ENCODE measurements around the gene NFE2. TPM values are rescaled to one million over a fixed set of nuclear protein-coding genes. Genes with fewer than 3 reads are reported as not detected.

Gene NFE2
- total RNA-seq: under 1 TPM in 1 of 4 donors, not detected in 3; 0.51 TPM

DNA sequence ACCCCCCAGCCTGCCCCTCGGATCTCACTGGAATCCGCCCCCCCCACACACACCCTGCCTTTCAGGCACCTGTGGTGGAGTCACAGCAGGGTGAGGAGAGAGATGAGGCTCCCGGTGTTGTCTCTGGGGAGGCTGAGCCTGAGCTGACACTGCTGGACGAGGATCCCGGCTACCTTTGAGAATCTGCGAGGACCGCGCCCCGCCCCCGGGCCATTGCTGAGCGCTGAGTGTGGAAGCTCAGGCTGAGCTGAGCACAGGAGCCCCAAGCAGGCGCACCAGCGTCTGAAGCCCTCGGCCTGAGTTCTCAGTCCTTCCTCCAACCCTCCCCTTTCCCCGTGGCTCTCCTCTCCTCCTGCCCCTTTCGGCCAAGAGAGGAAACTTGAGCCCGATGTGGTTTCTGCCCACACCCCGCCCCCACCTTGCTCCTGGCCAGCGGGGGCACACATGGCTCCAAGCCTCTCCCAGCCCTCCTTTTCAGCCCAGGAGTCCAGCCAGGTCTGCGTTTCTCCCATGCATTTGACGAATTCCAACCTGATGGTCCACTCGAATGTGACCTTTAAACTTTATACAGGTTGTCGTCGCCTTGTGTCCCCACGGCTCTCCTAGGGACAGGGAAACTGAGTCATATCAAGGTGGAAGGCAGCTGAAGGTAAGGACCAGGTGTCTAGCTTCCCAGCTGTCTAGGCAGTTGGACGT lies at the start of gene NFE2:
TSS of gene NFE2 (minus strand) at position 284 of the 696 bp plus-strand sequence. CDS start 5,767 bp downstream, outside the sequence.
- TF ChIP-seq, protein P1, sequence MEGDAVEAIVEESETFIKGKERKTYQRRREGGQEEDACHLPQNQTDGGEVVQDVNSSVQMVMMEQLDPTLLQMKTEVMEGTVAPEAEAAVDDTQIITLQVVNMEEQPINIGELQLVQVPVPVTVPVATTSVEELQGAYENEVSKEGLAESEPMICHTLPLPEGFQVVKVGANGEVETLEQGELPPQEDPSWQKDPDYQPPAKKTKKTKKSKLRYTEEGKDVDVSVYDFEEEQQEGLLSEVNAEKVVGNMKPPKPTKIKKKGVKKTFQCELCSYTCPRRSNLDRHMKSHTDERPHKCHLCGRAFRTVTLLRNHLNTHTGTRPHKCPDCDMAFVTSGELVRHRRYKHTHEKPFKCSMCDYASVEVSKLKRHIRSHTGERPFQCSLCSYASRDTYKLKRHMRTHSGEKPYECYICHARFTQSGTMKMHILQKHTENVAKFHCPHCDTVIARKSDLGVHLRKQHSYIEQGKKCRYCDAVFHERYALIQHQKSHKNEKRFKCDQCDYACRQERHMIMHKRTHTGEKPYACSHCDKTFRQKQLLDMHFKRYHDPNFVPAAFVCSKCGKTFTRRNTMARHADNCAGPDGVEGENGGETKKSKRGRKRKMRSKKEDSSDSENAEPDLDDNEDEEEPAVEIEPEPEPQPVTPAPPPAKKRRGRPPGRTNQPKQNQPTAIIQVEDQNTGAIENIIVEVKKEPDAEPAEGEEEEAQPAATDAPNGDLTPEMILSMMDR (IDR thresholded peaks at IDR 0.05; ENCODE audit: low read depth): no peak

DNA sequence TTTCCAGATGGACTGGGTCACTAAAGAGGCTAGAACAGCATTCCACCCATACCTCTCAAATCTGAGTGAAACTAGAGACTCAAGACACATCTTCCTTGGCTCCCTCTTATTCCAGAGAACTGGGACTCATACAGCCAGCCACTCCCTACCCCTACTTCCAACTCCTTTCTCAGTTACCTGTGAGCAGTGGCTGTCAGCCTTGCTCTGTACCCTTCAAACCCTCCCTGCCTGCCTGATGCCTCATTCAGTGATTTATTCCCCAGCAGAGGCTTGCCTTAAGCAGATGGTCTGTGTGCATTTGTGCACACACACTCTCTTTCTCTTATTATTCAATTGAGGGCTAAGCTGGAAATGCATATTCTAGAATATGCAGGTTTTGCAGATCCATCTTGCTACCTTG lies 48.9 kb upstream of the NFE2 start:
- TF ChIP-seq, protein P1 (IDR thresholded peaks at IDR 0.05; ENCODE audit: low read depth): no peak

DNA sequence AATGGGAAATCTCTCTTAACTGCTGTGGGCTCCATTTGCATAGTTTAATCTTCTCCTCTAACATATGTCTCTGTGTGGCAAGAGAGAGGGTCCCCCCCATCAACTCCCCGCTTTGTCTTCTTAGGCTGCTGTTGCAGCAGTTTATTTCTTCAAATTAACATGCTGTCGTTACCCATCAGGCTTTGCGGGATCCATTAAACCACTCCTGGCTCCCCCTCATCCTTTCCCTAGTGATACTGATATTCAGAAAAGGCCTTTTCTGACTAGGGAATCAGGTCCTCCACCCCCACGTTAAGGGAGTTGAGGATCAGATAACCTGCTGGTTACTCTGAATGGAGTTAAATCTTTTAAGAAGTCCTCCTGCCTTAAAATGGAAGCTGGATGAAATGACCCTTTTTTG lies 48.2 kb upstream of the NFE2 start:
- TF ChIP-seq, protein P1 (IDR thresholded peaks at IDR 0.05; ENCODE audit: low read depth): no peak

DNA sequence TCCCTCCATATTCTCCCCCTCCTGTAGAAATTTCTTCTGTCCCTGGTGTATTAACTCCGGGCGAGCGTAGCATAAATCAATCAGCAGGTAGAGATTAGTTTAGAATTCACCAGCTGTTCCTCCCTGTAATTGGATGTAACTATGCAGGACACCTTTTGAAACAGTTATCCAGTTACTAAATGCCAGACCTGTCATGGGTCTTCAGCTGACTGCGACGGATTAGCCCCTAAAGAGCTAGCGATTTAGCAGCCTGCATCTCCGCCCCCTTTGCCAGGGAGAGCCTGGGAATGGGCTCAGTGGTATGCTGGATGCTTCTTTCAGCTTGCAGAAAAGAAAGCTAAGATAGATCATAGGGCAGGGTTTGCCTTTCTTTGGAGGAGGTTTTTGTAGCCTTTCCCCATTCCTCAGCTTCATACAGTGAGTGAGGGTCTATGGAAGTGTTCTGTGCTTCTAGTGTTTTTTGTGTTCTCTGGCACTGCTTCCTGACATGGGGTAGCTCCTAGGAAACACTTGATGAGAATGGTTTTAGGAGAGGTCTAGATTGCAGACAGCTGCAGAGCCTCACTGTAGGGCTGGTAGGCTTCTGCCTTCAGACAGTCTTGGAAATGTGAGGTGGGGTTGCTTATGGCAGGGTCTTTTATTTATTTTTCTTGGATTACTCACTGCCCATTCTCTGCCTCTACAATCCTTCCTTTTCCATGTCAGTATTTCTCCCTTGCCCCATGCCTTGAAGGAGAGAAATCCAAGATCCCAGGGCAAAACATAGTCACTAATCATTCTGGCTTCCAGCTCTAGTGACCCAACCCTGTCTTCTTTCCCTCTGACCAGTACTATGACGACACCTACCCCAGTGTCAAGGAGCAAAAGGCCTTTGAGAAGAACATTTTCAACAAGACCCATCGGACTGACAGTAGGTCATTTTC lies 40.8 kb upstream of the NFE2 start:
- TF ChIP-seq, protein P1 (IDR thresholded peaks at IDR 0.05; ENCODE audit: low read depth): no peak

DNA sequence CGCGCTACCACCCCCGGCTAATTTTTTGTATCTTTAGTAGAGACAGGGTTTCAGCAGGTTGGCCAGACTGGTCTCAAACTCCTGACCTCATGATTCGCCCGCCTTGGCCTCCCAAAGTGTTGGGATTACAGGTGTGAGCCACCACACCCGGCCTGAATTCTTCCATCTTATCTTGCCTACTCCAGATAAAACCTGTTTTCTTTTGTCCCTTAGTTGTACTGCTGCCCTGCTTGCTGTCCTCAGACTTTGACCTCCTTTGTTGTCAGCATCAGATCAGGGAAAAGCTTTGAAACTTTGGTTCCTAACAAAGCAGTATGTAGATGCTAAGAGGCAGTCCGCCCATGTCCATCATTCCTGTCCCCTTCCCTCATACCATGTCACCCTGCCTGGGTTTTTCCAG lies 40.0 kb upstream of the NFE2 start:
- TF ChIP-seq, protein P1 (IDR thresholded peaks at IDR 0.05; ENCODE audit: low read depth): no peak

DNA sequence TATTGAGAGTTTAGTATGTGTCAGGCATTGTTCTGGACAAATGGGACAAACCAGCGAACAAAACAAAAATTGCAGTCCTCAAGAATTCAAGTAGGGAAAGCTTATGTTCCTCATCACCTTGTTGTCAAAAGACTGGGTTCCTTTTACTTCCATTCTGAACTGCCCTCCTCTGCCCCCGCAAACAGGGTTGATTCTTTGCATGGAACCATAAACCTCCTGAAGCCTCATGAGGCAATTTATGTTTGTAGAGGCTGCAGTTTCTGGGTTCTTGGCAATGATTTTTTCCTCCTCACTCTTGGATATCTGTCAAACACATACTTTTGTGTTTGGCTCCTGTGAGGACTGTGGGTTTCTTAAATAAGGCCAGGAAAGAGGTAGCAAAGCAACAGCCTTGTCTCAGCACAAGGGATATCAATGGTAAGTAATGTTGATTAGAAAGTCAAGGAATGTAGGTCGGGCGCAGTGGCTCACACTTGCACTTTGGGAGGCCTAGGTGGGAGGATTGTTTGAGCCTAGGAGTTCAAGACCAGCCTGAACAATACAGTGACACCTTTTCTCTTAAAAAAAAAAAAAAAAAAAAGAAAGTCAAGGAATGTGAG lies 38.0 kb upstream of the NFE2 start:
- TF ChIP-seq, protein P1 (IDR thresholded peaks at IDR 0.05; ENCODE audit: low read depth): no peak

Measured in subcutaneous adipose tissue (tissue), 4 donors.